ENCODE results near the gene USP15. TPM values are rescaled to one million over a fixed set of nuclear protein-coding genes. Genes with fewer than 3 reads are reported as not detected.

USP15 gene
- total RNA-seq, 1 experiment from 2014 or later = 35.3 TPM

GRCh38 chr12:62265511-62265910 lies 5.3 kb downstream of the USP15 start:
- Histone ChIP-seq H3K79me1 (ENCODE audit: insufficient read depth, low read depth, low read length, poor library complexity, severe bottlenecking) (peaks cover 6% of the 10 kb centered on the region), H3K18ac (ENCODE audit: insufficient read length, low read depth, low read length) (no peak overlapping the region), H2AK5ac (ENCODE audit: insufficient read length, low read length) (no peak overlapping the region), H2BK5ac (ENCODE audit: insufficient read length, low read length) (no peak overlapping the region), H3K27ac (ENCODE audit: insufficient read length, low read depth, low read length) (no peak overlapping the region), H4K8ac (replicated peaks; ENCODE audit: insufficient read length, low read depth, low read length) (no peak overlapping the region), H3K4ac (ENCODE audit: low read depth, low read length) (no peak overlapping the region), H3K56ac (ENCODE audit: insufficient read length, low read depth, low read length) (no peak overlapping the region), H2BK15ac (ENCODE audit: low read depth, low read length) (no peak overlapping the region), H4K5ac (ENCODE audit: insufficient read length, low read depth, low read length) (no peak overlapping the region), H3K4me2 (ENCODE audit: insufficient read depth, insufficient read length, low read length) (no peak overlapping the region), H3K9ac (ENCODE audit: extremely low read depth, insufficient read length, low read length) (no peak overlapping the region), H2BK12ac (ENCODE audit: insufficient read length, low read depth, low read length) (no peak overlapping the region), H3T11ph (ENCODE audit: low read length) (no peak overlapping the region), H4K20me1 (ENCODE audit: control insufficient read depth, insufficient read depth, insufficient read length) (no peaks in the 10 kb centered on the region), H2BK20ac (ENCODE audit: low read depth, low read length, poor library complexity, severe bottlenecking) (no peak overlapping the region), H3K14ac (ENCODE audit: insufficient read depth, low read length) (no peak overlapping the region), H3K27me3 (ENCODE audit: insufficient read depth, low read length) (no peaks in the 10 kb centered on the region), H3K23me2 (ENCODE audit: insufficient read length, low read depth, low read length, poor library complexity, severe bottlenecking) (peaks cover 4% of the 10 kb centered on the region), H3K9me3 (ENCODE audit: control insufficient read depth, low read depth, low read length) (no peaks in the 10 kb centered on the region), H3K79me2 (ENCODE audit: insufficient read depth, low read length) (peaks cover 14% of the 10 kb centered on the region; the same call in 1 of the 2 replicates), H3K23ac (ENCODE audit: insufficient read length, low read depth, low read length) (no peak overlapping the region), H3K4me1 (ENCODE audit: insufficient read depth, low read length) (no peaks in the 10 kb centered on the region), H4K91ac (ENCODE audit: insufficient read length, low read depth, low read length) (no peak overlapping the region), H2AFZ (ENCODE audit: low read length) (no peak overlapping the region), H2BK120ac (ENCODE audit: low read depth, low read length, poor library complexity, severe bottlenecking) (no peak overlapping the region)
- WGBS (ENCODE audit: extremely low coverage, insufficient read length, low lambda C conversion rate) = no CpG with 5 or more reads among the region's 4 CpGs
- Mint-ChIP-seq H3K27ac (no peak overlapping the region; a peak in 1 of 7 replicates), H3K4me1 (peaks cover 2 to 3% of the 10 kb centered on the region in 2 experiments; a peak in 2 of 4 replicates), H3K27me3 (ENCODE audit: low read depth) (no peaks in the 10 kb centered on the region), H3K4me3 (no peak overlapping the region), H3K9me3 (no peaks in the 10 kb centered on the region), H3K36me3 (ENCODE audit: insufficient read depth in 1 of 3, low read depth in 3 of 3) (no peaks in the 10 kb centered on the region; a peak in 1 of 7 replicates)
- TF ChIP-seq, protein P1, sequence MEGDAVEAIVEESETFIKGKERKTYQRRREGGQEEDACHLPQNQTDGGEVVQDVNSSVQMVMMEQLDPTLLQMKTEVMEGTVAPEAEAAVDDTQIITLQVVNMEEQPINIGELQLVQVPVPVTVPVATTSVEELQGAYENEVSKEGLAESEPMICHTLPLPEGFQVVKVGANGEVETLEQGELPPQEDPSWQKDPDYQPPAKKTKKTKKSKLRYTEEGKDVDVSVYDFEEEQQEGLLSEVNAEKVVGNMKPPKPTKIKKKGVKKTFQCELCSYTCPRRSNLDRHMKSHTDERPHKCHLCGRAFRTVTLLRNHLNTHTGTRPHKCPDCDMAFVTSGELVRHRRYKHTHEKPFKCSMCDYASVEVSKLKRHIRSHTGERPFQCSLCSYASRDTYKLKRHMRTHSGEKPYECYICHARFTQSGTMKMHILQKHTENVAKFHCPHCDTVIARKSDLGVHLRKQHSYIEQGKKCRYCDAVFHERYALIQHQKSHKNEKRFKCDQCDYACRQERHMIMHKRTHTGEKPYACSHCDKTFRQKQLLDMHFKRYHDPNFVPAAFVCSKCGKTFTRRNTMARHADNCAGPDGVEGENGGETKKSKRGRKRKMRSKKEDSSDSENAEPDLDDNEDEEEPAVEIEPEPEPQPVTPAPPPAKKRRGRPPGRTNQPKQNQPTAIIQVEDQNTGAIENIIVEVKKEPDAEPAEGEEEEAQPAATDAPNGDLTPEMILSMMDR (conservative IDR thresholded peaks at IDR 0.05) = no peak
- DNase-seq = no peak
